22Rv1 (cell line): Measurements from ENCODE around the gene OBI1.

Source experiments
- H3K27ac ChIP-seq: fragments of 450-650 bp; 2 replicates; pipeline ENCODE4 v1.5.1; 2017
- CTCF ChIP-seq: fragments of 450-650 bp; IDR thresholded peaks from 2 replicates; pipeline ENCODE4 v1.5.1; 2017; ENCODE audit warnings: mild to moderate bottlenecking
- ZFX ChIP-seq: fragments of 450-650 bp; IDR thresholded peaks from 2 replicates; pipeline ENCODE4 v1.6.1; 2017; ENCODE audit warnings: antibody characterized with exemption, borderline replicate concordance

OBI1 gene

GRCh38 chr13:78597602-78597932 lies 61.4 kb downstream of the OBI1 start:
- H3K27ac ChIP-seq, result no peak overlapping the region
- TF ChIP-seq ZFX, result no peak
- TF ChIP-seq CTCF, result no peak

GRCh38 chr13:78596736-78597601 lies 62.0 kb downstream of the OBI1 start:
- TF ChIP-seq ZFX, result no peak
- no peak for TF ChIP-seq CTCF
- H3K27ac ChIP-seq, result no peak overlapping the region

GRCh38 chr13:78596399-78596735 lies 62.6 kb downstream of the OBI1 start:
- no peak for TF ChIP-seq CTCF
- TF ChIP-seq ZFX, result no peak

GRCh38 chr13:78595495-78596398 lies 63.2 kb downstream of the OBI1 start:
- TF ChIP-seq ZFX, result no peak
- no peak for TF ChIP-seq CTCF
- H3K27ac ChIP-seq, result no peak overlapping the region

More at GRCh38 chr13:78596399-78596735, 62.6 kb downstream of the OBI1 start:
- H3K27ac ChIP-seq, result no peak overlapping the region

- H3K27ac ChIP-seq, result no peak overlapping the region
- no peak for TF ChIP-seq ZFX
Observed at GRCh38 chr13:78594456-78594975, 64.4 kb downstream of the OBI1 start.

GRCh38 chr13:78593652-78594455 lies 65.1 kb downstream of the OBI1 start:
- TF ChIP-seq CTCF (no peak), ZFX (no peak)
- no peak overlapping the region for H3K27ac ChIP-seq

GRCh38 chr13:78593129-78593528 lies 65.8 kb downstream of the OBI1 start:
- TF ChIP-seq ZFX, result no peak
- TF ChIP-seq CTCF, result no peak
- no peak overlapping the region for H3K27ac ChIP-seq
